Measurements from ENCODE around the gene GMDS.

The GMDS gene

DNA sequence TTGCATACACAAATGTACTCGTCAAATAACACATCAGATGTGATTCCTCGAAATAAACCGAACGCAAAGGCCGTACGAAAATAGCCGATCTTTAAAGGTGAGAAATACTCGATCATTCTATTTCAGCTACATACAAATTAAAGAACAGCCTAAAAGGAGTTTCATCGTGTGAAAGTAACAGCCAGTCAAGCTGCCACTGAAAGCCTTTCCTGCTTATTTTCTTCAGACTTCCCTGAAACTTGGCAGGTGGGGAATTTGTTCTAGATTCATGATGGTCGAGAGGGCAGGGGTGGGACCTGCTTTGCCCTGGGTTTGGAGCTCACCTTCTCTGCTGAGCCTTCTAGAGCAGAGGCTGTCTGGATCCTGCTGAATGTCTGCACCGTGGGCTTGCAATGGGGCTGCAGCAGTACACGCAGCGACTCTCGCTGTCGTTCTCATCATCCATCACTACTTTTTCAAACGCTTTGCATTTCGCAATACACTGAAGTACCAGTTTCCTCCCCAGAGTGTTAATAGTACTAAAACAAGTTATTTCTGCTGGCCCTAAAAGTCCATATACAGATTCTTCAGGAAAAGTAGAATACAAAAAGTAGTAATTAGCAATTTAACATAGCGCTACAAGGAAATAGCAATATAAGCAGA, 619.5 kb downstream of the GMDS start:
- DNase-seq (ENCODE audit: low read depth in 2 of 2), result no peak

DNA sequence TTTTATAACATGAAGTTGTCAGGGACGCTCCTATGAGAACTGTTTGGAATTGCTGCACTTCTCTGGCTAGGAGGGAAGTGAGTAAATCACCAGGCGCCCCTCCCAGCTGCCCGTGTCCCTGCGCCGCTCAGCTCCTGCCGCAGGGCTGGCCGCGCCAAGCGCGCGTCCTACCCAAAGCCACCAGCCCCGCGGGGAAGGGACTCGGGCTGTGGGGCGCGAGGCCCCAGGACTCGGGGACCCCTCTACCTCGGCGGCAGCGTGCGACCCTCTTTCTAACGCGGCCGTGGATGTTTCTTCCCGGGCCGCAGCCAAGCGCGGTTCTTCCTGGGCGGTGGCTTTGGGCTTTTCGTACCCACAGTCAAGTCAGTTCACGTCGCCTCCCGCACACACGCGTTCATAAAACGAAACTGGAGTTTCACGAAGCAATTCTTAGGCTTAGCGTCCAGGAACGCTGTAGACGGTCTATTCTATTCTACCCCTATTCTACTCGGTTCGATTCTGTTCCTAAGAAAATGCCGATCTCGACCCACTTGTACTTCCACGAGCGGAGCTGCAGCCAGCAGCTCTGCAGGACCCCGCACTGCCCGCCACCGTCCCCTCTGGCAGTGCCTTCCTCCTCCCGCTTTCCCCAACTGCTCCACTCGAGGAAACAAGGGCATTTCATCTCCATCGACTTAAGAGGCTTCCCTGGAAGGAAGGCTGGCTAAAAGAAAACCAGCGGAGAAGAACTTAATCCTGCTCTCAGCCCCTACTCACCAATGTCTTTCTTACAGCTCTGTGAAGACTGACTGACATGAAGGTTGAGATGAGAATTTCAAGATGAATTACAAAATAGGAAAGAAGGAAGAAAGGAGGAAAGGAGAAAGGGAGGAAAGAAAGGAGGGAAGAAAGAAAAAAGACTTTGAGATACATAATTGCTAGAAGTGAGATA, 620.3 kb downstream of the GMDS start:
- DNase-seq (ENCODE audit: low read depth in 2 of 2), result no peak

DNA sequence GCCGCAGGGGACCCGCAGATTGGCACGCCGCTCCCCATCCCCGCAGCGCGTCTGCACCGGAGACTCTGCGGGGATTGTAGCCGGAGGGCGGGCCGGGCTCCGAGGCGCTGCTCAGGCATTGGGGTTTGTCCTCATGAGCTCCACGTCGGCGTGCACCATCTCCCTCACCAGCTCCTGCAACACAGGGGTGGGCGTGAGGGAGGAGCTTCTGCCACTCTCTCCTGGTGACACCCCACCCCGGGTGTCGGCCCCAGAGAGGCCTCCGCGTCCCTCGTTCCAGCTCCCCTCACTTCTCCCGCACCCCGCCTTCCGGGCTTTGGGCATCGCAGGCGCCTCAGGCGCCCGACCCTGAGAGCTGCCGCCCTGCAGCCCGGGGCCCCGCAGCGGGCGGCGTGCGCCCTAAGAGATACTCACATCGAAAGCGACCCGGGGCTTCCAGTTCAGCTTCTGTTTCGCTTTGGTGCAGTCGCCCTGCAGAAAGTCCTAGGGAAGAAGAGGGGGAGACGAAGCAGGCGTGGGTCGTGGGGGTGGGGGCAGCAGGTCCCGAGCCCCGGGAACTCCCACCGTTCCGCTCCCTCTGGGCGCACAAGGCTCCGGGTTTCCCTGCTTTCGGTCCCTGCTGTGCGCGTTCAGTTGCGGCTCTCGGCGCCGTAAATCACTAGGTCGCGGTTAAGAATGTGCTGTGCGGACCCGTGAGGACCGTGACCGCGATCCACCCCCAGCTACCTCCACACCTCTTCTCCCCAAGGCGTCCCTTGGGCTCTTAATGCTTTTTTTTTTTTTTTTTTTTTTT, 621.2 kb downstream of the GMDS start:
- DNase-seq (ENCODE audit: low read depth in 2 of 2), result no peak

DNA sequence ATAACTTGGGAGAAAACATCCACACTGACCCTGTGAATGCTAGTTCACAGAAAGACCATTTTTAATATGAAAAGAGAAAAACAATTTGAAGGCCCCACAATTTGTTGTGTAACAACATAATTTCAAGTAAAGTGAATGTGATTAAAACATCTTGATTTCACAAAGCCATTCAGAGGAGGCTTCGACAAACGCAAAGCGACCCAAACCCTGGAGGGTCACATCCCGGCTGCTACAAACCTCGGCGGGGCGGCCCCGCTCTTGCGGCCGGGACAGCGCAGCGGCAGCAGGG, 621.7 kb downstream of the GMDS start:
- DNase-seq (ENCODE audit: low read depth in 2 of 2), result no peak

DNA sequence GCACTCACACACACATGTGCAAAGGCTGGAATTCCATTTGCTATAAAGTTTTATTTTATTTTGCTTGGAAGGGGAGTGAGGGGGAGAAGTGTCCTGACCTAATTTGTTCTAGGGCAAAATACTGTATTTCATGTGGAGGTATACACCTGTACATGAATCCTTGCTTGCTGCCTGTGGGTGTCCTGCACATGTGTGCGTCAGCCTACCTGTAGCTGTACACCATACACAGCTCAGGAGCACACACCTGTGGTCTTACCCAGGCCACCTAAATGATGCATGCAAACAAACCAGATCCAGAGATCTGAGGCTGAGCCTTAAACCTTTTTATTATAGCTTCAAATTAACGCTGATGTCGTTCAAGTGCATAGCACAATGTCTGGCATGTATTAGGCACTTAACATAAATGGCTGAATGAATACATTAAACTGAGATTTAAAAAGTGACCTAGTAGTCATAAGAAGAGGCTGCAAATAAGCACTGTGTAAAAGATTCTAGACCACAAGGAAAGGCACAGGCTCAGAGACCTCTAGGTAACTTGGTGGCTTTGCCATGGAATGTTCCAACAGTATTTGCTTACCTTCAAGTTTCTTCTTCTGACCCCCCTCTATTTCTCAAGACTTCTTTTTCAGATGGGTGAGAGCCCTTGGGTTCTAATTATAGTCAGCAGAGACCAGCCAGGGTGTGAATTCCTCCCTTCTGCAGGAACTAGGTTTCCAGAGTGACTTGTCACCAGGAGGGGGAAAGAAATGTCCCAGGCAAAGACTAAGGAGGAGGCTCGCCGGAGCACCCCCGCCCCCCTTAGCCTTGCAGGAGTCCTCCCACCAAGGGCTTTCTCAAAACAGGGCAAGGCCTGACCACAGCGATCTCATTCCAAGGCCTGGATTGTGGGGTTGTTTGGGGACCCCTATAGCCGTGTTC, 622.3 kb downstream of the GMDS start:
- DNase-seq (ENCODE audit: low read depth in 2 of 2), result no peak

DNA sequence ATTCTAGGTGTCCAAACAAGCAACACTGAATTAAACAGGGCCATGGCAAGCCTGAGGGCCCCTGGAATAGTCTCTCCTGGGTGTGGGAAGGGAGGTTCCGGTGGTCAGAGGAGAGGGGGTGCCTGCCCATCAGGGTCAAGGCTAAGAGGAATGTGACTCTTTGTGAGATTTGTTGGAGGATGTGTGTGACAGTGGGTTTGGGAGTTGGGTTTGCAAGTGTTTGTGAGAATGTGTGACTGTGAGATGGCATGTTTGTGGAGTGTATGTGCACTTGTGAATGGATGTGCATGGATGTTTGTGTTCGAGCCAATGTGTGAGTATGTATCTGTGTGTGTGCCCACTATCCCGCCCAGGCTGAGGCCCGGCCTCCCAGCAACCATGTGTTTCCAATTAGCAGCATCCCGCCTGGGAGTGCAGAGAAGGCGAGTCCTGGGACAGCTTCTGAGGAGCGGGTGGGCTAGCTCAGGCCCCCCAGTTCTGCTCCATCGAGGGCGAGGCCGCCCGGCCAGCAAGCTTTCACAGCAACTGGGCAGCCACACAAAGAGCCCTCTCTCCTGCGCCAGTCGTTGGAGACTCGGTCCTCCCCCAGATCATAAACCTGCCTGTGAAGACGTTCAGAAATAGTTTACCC, 623.1 kb downstream of the GMDS start:
- DNase-seq (ENCODE audit: low read depth in 2 of 2), result no peak

DNA sequence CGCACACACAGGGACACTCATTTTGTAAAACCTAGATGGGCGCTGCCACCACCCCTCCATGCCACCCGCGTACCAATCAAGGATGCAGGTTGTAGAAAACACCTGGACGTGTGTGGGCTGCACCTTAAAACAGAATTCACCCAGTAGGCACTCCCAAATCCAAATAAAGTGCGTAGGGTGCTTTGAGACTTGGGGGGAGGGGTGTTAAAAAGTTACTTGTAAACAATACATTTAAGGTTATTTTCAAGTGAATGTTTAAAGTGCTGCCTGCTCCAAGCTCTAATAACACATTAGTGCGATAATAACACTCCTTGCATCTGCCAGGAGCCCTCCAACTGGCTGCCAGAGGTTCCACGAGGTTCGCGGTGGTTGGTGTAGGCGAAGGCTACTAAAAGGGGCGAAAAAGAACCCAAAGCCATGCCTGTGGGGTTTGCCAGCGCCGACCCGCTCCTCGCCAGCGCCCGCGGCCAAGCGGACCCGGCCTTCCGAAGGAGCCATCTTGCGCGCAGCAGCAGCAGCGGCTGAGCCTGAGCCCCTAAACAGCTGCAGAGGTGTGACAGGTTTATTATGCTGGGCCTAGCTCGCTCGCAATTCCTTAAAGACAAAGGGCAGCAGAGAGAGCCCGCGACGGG, 624.2 kb downstream of the GMDS start:
- DNase-seq (ENCODE audit: low read depth in 2 of 2), result no peak

DNA sequence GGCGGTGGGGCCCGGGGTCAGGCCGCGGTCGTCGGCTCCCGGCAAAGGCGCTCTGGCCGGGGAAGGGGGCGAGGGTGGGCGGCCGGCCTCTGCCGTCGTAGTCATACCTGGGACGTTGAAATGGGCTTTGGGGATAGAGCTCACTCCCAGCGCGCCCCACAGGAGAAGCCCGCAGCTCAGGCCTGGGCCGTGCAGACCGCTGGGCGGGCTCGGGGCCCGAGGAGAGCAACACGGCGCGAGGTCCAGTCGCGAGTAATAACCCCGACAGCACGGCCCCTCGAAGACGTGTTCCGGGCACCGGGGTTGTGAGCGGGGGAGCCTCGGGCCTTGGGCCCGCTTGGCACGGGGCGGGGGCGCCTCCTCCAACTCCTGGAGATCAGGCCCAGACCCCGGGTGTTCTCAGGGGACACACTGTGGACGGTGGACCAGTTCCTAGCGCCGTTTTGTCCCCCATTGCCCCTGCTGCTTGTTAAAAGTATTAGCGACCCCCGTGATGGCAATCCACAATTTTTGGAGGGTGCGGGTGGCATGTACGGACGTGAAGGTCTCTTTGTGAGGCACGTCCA, 624.8 kb downstream of the GMDS start:
- no peak for DNase-seq (ENCODE audit: low read depth in 2 of 2)

DNA sequence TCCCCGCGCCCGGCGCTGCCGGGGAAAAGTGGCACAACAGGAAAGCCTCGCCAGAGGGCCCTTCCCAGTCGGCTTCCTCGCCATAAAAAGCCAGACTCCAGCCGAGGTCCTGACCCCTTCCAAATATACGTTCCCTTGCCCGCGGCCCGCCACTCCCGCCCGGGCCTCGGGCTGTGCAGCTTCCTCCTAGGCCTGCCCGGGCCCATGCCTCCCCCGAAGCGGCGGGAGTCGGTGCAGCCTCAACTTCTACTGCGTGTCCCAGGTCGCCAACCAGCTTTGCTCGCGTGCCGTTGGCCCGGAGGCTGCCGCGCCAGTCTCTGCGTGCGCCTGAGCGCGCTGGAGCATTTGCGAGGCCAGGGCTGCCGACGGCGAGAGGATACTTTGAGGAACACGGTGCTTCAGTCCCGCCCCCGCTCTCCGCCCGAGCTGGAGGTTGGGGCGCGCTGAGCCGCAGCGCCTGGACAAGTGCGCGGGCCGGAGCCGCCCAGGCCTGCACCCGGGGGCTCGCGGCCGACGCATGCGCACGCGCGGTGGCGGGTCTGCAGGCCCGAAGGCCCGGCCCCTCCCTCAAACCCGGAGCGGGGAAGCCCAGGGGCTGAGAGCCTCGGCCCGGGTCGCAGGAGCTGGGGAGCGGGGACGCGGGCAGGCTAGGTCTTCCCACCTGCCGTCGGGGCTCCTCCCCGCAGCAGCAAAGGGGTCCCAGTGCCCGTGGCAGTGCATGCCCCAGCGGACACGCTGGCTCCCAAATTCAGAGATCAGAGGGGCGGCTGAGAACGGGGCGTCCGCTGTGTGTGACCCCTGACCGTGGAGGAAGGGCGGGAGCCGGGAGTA, 625.5 kb downstream of the GMDS start:
- DNase-seq (ENCODE audit: low read depth in 2 of 2), result no peak

DNA sequence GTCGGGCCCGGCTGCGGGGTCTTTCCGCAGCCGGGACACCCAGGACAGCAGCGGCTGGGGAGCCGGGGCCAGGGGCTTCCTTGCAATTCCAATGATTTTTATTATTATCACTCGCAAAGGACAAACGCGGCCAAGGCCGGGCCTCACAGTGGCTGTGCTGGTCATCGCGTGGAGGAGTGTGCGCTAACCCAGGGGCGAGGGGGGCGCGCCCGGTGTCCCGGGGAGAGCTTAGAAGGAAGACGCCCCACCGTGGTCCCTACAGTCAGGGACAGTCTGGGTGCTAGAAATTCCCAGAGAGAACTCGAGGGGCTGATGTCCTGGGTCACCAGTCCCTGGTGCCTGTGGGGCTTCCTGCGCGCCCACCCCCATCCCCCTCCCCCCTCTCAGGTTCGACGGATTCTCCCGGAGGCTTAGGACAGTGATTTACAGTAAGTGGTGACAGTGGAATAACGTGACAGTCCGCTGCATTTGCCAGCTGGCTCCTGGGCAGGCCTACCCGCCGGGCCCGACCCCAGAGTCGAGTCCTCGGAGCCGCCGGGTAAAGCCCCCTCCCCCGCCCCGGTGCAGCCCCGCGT, 626.2 kb downstream of the GMDS start:
- DNase-seq (ENCODE audit: low read depth in 2 of 2), result no peak

DNA sequence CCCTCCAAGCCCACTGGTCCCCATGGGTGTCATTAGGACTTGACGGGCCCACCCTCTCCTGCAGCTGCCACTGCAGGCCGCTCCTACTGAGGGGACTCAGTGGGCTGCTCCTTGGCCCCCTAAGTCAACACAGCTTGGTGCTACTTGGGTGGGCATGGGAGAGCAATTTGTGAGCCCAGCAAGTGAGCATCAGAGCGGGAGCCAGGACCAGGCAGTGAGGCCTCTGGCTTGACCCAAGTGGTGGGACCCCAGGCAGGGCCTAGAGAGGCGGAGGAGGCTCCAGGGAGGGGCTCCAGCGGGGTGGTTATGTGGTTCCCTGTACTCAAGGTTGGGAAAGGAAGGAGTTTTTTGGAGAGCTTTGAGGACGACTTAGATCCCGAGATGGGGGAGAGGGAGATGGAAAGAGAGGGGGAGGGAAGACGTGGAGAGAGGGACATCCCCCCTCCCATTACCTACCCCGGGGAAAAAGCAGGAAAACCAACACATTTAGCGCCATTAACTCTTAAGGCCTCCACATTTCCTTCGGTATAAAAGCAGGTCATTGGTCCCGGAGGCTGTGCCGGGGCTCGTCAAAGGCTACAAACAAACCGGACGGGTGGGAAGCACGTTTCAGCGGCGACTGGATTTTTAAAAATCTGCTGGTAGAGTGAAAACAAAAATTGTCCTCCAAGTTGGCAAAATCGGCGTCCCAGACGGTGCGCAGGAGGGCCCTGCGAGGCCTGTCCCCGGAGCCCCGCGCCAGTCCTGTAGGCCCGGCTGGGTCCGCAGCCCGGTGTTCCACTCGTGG, 626.9 kb downstream of the GMDS start:
- no peak for DNase-seq (ENCODE audit: low read depth in 2 of 2)

DNA sequence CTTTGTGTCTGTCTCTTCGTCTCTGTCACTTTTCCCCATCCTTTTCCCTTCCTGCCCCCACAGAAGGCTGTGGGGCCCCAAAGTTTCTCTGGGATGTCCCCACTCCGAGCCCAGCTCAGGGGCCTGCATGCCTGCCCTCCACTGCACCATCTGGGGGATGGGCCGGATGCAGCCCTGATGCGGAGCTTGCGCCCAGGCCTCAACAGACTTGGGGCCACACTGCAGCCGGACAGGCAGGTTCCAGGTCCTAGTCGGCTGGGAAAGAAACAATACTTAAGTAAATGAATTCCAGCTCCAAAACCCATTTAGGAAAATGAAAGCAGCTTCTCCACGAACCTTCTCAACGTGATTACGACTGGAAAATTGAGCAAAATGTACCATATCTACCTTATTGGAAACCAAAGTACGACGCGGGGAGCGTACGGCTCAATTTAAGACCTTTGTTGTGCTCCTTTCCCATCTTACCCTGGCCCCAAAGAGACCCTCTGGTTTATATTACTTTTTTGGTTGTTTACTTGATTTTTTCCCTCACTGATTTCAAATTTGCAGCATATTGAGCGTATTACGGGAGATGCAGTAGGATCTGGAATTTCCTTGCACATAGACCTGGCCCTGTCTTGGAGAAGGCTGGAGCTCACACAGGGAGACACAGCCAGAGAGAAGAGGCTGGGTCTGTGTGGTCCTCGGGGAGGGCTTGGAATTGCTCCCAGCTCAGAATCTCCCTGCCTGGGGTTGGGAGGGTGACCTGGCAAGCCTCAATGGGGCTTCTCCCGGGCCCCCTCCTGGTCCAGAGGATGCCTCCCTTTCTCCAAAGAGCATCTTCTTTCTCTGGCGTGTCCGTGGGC, 627.7 kb downstream of the GMDS start:
- DNase-seq (ENCODE audit: low read depth in 2 of 2), result no peak

DNA sequence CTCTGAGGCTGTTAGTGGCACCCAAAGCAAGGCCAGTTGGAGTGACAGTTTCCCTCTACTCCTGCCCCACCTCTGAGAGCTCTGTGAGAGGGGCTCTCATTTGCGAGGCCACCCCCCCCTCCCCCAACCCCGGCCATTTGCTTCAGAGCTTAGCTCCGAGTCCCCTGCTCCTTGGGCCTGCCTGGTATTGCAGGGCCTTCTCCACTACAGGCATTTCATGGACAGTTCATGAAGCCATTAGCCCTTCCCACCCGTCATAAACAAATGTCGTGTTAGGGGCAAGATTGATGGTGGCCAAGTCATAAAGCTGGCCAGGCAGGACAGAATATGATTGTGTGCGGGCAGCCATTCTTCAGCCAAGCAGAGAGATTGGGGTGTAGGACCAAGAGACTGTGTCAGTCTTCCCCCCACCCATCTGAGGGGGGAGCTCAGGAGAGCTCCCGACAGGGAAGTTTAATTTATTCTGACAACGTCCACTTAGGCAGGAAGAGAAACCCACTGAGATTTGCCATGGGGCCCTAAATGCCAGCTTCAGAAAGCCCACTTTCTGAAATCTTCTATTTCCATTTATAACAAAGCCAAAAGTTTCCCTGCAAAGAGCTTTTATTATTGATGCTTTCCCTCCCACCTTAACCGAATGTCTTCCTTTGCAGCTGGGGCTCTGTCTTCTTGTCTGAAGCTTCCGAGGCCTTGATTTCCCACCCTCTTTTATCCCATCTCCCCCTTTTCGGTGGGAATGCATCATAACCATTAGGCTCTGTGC, 628.5 kb downstream of the GMDS start:
- DNase-seq (ENCODE audit: low read depth in 2 of 2), result no peak

DNA sequence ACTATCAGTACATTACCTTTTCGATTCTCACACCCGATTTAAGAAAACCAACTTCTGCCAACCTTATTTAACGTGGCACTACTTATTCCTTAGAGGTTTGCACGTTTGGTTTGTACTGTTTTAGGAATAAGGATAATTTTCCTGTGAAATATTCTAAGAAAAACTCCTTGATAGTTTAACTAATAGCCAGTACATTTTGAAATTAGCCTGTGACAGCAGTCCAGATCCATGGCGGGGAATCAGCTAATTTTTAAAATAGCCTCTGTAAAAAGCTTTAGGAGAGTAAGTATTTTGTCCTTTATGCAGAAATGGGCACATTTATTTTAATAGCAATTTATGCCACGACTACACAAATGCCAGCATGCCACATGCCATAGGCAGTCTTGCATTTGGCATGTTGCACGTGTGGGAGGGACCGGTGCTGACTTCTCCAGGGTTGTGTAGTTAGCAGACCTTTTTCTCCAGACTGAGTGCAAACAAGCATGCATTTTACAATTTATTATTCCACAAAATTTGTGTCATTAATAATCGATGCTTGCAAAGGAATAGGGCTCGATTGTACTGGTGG, 629.5 kb downstream of the GMDS start:
- DNase-seq (ENCODE audit: low read depth in 2 of 2), result no peak

DNA sequence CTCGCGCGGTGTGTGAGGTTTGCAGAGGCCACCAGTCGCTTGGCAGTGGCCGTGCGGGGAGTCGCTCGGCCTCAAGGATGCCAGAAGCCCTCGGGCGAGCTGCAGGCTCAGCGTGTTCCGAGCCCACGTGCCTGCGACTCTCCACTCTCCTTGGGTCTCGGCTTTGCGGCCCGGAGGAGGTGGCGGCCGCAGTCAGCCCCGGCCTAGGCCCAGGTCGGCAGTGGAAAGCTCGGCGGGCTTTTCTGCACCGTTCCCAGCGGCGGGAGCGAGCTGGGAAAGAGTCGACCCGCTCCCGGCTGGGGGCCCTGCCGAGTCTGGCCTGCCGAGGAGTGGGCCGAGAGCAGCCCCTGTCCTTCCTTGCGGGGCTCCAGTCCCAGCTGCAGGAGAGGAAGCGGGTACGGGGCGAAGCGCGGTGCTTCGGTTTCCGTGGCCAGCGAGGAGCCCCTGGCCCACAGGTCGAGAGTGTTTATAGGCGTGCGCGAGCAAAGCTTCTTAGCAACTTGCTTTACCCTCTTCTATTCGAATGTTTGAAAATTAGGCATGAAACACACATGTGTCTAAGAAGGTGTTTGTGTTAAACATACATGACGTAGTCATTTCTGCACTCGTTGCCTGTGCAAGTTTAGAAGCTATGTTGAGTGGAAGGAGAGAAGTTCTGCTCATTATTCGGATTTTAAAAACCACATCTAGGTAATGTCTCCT, 630.1 kb downstream of the GMDS start:
- no peak for DNase-seq (ENCODE audit: low read depth in 2 of 2)
